Stimulated activated naive CD8-positive, alpha-beta T cell treated with anti-CD3 and anti-CD28 coated beads, Interleukin-15, Interleukin-2, amounts not matched to agents 100 ng/mL and 50 ng/mL, for 24 hours (primary cell): ENCODE measurements around the gene THY1.

ENCODE experiments used
- H3K27ac Mint-ChIP-seq: one replicate; pipeline ENCODE4 v1.8.0; 2021; ENCODE audit warnings: mild to moderate bottlenecking, mixed read lengths
- H3K27me3 Mint-ChIP-seq: one replicate; pipeline ENCODE4 v1.8.0; 2021; ENCODE audit warnings: mixed read lengths
- H3K36me3 Mint-ChIP-seq: one replicate; pipeline ENCODE4 v1.8.0; 2021; ENCODE audit warnings: low read depth, mixed read lengths
- H3K4me1 Mint-ChIP-seq: one replicate; pipeline ENCODE4 v1.8.0; 2021; ENCODE audit warnings: low read depth, mixed read lengths
- H3K4me3 Mint-ChIP-seq: one replicate; pipeline ENCODE4 v1.8.0; 2021; ENCODE audit warnings: mild to moderate bottlenecking, mixed read lengths
- H3K9me3 Mint-ChIP-seq: one replicate; pipeline ENCODE4 v1.8.0; 2021; ENCODE audit warnings: mixed read lengths

The THY1 gene

DNA sequence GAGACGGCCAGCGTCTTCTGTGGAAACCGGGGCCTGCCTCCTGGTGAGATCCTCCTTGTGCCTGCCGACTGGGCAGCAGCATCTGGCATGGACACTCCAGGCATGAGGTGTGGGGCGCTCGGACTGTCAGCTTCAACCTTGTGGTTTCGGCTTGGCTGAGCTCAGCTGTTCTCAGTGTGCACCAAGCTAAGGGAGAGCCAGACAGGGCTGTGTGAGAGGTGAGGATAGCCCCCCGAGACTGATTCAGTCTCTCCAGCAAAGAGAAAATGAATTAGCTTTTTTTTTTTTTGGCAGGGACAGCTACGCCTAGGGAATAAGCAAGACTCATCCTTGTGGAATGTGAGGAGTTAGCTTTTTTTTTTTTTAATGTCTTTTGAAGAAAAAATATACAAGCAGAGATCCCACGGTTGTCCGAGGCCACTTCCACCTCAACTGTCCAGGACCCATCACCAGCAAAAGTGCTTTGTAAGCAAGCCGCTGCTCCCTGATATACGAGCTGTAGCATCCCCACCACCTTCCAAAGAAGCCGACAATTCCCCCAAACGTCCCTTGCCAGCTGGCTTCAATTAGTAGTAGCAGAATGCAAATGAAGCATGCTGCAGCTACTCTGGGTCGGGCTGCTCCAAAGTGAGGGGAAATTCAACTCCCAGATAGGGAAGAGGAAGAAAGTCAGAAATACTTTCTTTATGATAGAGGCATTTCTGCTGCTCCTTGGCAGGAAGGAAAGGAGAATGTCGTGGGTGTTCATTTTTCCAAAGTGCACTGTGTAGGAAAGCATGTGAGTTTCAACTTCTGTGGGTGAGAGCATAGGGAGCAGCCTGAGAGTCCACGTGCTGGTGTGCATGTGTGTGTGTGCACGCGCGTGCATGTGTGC, 9.7 kb upstream of the THY1 start:
- H3K27ac Mint-ChIP-seq: no peak overlapping the region
- H3K27me3 Mint-ChIP-seq: peaks cover 43% of the 10 kb centered on the region
- no peaks in the 10 kb centered on the region for H3K4me1 Mint-ChIP-seq
- H3K36me3 Mint-ChIP-seq: no peaks in the 10 kb centered on the region
- H3K4me3 Mint-ChIP-seq: no peak overlapping the region
- no peaks in the 10 kb centered on the region for H3K9me3 Mint-ChIP-seq

DNA sequence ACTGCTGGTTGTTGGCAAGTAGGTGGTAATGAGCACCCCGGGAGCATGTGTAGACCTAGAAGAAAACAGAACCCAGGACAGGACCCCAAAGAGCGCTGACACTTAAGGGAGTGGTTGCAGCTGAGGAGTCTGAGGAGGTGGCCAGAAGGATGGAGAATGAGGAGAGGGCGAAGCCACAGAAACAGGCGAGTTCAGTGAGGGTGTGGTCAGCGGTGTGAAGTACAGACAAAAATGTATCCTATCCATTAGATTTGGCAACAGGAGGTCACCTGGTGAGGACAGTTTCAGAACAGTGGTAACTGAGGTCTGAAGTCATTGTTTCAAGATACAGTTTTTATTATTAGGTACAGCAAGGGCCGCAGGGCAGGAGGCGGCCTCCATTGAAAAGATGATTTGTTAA, 8.6 kb upstream of the THY1 start:
- H3K27me3 Mint-ChIP-seq: peaks cover 38% of the 10 kb centered on the region
- no peaks in the 10 kb centered on the region for H3K9me3 Mint-ChIP-seq
- no peaks in the 10 kb centered on the region for H3K36me3 Mint-ChIP-seq
- H3K4me3 Mint-ChIP-seq: no peak overlapping the region
- H3K27ac Mint-ChIP-seq: no peak overlapping the region
- no peaks in the 10 kb centered on the region for H3K4me1 Mint-ChIP-seq

- H3K27me3 Mint-ChIP-seq: peaks cover 44% of the 10 kb centered on the region
- H3K4me3 Mint-ChIP-seq: no peak overlapping the region
- H3K36me3 Mint-ChIP-seq: no peaks in the 10 kb centered on the region
- no peaks in the 10 kb centered on the region for H3K9me3 Mint-ChIP-seq
- no peak overlapping the region for H3K27ac Mint-ChIP-seq
- peaks cover 11% of the 10 kb centered on the region for H3K4me1 Mint-ChIP-seq
Measured at GRCh38 chr11:119427279-119427678, 4.3 kb upstream of the THY1 start.

- H3K27me3 Mint-ChIP-seq: peaks cover 46% of the 10 kb centered on the region
- H3K9me3 Mint-ChIP-seq: no peaks in the 10 kb centered on the region
- no peak overlapping the region for H3K4me3 Mint-ChIP-seq
- H3K4me1 Mint-ChIP-seq: peaks cover 21% of the 10 kb centered on the region
- H3K27ac Mint-ChIP-seq: no peak overlapping the region
- no peaks in the 10 kb centered on the region for H3K36me3 Mint-ChIP-seq
Measured at GRCh38 chr11:119426142-119426541, 3.2 kb upstream of the THY1 start.

GRCh38 chr11:119424775-119425174, 1.8 kb upstream of the THY1 start:
- H3K4me3 Mint-ChIP-seq: no peak overlapping the region
- H3K4me1 Mint-ChIP-seq: peaks cover 21% of the 10 kb centered on the region
- no peaks in the 10 kb centered on the region for H3K36me3 Mint-ChIP-seq
- no peaks in the 10 kb centered on the region for H3K9me3 Mint-ChIP-seq
- no peak overlapping the region for H3K27ac Mint-ChIP-seq
- H3K27me3 Mint-ChIP-seq: peaks cover 44% of the 10 kb centered on the region

- Mint-ChIP-seq H3K4me3 (no peak overlapping the region), H3K4me1 (peaks cover 21% of the 10 kb centered on the region), H3K27ac (no peak overlapping the region), H3K36me3 (no peaks in the 10 kb centered on the region), H3K27me3 (peaks cover 45% of the 10 kb centered on the region), H3K9me3 (no peaks in the 10 kb centered on the region)
Measured at GRCh38 chr11:119424276-119424675, 1.3 kb upstream of the THY1 start.

DNA sequence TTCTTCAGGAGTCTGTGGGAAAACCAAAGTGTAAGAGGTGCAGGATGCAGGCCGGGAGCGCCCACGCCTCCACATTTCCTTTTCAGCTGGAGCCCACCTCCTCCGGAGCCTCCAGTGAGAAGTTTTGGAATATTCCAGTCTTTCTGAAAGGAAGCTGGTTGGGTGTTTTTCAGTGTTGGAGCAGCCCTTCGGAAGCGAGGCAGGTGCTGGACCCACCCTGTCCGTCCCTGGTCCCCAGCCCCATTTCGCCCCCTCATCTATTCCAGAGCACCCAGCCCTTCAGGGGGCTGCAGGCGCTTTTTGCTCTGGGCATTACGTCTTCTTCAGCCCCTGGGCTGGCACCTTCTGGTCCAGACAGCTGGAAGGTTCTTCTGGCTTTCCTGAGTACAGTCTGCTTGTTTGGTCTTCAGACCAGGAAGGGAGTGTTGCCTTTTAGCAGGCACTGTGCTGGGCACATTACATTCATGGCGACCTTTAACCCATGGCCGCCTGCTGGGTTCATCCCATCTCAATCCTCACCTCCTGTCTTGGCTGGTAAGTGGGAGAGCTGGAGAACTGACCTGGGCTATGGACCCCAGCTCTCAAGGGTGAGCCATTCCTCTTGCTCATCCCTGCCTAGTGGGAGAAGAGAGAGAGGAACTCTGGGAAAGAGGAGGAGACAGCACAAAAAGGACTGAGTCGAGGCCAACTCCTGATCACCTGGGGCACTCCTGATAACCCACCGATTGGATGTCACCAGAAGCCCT, 710 bp upstream of the THY1 start:
- peaks cover 45% of the 10 kb centered on the region for H3K27me3 Mint-ChIP-seq
- no peak overlapping the region for H3K27ac Mint-ChIP-seq
- no peaks in the 10 kb centered on the region for H3K9me3 Mint-ChIP-seq
- peaks cover 21% of the 10 kb centered on the region for H3K4me1 Mint-ChIP-seq
- no peaks in the 10 kb centered on the region for H3K36me3 Mint-ChIP-seq
- H3K4me3 Mint-ChIP-seq: no peak overlapping the region

DNA sequence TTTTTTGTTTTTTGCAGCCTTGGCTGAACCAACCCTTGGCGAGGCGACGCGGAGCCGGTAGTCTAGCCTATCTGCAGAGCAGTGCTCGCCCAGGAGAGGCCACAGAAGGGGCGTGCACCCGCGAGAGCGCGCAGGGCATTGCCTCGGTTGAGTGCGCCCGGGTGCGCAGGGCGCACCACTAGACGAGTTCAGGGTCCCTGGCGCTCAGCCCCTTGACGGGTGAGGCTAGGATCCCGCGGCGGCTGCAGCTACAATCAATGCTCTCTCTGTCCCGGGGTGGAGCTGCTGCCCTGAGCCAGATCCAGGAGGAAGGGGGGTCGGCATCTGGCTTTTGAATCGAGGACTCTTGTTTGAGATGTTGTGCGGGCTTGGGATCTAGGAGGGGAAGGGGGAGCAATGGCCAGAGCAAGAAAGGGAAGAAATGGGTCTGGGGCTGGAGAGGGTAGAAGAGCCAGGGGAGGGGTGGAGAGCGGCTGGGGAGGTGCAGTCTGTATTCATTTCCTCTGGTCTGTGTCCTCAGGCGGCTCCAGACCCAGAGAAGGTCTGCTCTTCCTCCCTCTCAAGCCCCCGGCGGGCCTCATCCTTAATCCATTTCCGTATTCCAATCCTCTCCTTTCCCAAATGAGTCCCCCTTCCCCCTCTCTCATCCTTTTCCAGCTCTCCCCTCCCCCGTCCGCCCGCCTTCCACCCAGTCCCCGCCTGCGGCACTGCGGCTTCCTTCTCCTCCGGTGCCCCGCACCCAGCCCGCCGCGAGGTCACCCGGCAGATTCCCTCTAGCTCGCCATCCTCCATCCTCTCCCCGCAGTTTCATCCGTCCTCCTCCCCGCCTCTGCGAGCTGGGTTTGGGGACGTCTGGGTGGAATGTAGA, 797 bp downstream of the THY1 start:
- H3K27ac Mint-ChIP-seq: no peak overlapping the region
- H3K9me3 Mint-ChIP-seq: no peaks in the 10 kb centered on the region
- peaks cover 21% of the 10 kb centered on the region for H3K4me1 Mint-ChIP-seq
- peak overlapping the region; percentile 42 for H3K4me3 Mint-ChIP-seq
- H3K36me3 Mint-ChIP-seq: no peaks in the 10 kb centered on the region
- peaks cover 50% of the 10 kb centered on the region for H3K27me3 Mint-ChIP-seq

- H3K9me3 Mint-ChIP-seq: no peaks in the 10 kb centered on the region
- H3K4me3 Mint-ChIP-seq: no peak overlapping the region
- H3K27ac Mint-ChIP-seq: no peak overlapping the region
- H3K4me1 Mint-ChIP-seq: peaks cover 21% of the 10 kb centered on the region
- H3K27me3 Mint-ChIP-seq: peaks cover 50% of the 10 kb centered on the region
- no peaks in the 10 kb centered on the region for H3K36me3 Mint-ChIP-seq
Measured at GRCh38 chr11:119421351-119421750, 1.6 kb downstream of the THY1 start.

- Mint-ChIP-seq H3K9me3 (no peaks in the 10 kb centered on the region), H3K36me3 (no peaks in the 10 kb centered on the region), H3K4me1 (peaks cover 15% of the 10 kb centered on the region), H3K27ac (no peak overlapping the region), H3K27me3 (peaks cover 50% of the 10 kb centered on the region), H3K4me3 (no peak overlapping the region)
Measured at GRCh38 chr11:119420631-119421030, 2.3 kb downstream of the THY1 start.

DNA sequence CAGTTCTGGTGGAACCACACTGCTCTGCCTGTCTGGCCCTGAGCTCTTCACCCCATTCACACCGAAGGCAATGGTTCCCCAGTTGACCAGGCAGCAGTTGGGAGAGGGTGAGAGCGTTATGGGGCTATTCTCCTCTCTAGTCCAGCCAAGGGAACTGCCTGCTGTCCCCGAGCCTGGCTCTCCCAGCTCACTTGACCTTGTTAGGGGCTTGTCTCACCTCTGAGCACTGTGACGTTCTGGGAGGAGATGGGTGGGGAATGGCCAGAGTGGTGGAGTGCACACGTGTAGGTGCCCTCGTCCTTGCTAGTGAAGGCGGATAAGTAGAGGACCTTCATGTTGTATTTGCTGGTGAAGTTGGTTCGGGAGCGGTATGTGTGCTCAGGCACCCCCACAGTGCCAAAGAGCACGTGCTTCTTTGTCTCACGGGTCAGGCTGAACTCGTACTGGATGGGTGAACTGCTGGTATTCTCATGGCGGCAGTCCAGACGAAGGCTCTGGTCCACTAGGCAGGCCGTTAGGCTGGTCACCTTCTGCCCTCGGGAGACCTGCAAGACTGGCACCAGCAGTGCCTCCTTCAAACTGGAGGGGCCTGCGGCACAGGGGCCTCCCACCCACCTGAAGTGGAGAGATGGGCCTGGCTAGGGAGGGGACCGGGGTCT, 3.0 kb downstream of the THY1 start:
- Mint-ChIP-seq H3K36me3 (no peaks in the 10 kb centered on the region), H3K27me3 (peaks cover 46% of the 10 kb centered on the region), H3K9me3 (no peaks in the 10 kb centered on the region), H3K4me3 (no peak overlapping the region), H3K27ac (no peak overlapping the region), H3K4me1 (peaks cover 15% of the 10 kb centered on the region)

GRCh38 chr11:119419246-119419645, 3.7 kb downstream of the THY1 start:
- Mint-ChIP-seq H3K4me1 (peaks cover 15% of the 10 kb centered on the region), H3K36me3 (no peaks in the 10 kb centered on the region), H3K27ac (no peak overlapping the region), H3K4me3 (no peak overlapping the region), H3K9me3 (no peaks in the 10 kb centered on the region), H3K27me3 (peaks cover 40% of the 10 kb centered on the region)

GRCh38 chr11:119418759-119419158, 4.2 kb downstream of the THY1 start:
- Mint-ChIP-seq H3K4me1 (peaks cover 15% of the 10 kb centered on the region), H3K27me3 (peaks cover 36% of the 10 kb centered on the region)

DNA sequence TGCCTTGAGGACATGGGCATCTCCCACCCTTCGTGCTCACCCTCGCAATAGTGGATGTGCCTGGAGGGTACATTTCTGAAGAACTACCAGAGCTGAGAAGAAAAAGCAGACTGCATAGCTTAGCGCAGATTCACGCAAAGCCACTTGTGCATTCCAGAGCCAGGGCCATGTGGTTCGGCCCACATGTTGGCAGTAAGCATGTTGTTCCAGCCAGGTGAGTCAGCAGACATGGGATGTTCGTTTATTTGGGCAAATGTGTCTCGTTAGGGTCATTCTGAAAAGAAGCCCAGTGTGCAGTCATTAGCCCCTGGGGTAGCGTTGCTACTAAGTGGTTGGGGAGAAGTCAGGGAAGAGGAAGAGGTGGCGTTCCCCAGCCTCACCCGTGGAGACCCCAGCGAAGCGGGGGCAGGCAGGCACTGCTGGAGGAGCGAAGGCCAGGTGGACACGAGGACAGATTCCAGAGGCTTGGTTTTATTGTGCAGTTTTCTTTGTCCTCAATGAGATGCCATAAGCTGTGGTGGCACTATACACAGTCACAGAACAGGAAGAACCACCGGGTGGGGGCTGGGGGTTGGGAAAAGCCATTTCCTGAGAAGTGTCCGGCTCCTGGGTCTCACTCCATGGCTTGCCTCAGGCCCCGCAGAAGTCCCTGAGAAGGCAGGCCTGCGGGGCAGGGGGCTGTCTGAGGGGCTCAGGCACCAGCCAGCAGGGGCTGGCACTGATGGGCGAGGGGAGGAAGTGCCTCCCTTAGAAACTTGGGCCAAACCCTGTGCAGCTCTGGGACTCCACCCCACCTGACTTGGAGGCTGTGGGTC, 5.0 kb downstream of the THY1 start:
- no peaks in the 10 kb centered on the region for H3K36me3 Mint-ChIP-seq
- no peak overlapping the region for H3K4me3 Mint-ChIP-seq
- no peak overlapping the region for H3K27ac Mint-ChIP-seq
- peaks cover 33% of the 10 kb centered on the region for H3K27me3 Mint-ChIP-seq
- no peaks in the 10 kb centered on the region for H3K9me3 Mint-ChIP-seq
- peaks cover 15% of the 10 kb centered on the region for H3K4me1 Mint-ChIP-seq

More at GRCh38 chr11:119418759-119419158, 4.2 kb downstream of the THY1 start:
- Mint-ChIP-seq H3K36me3 (no peaks in the 10 kb centered on the region), H3K4me3 (no peak overlapping the region), H3K9me3 (no peaks in the 10 kb centered on the region), H3K27ac (no peak overlapping the region)
